ENCODE measurements around the gene IKBKG.
"Not testable (repeated sequence)": the region's sequence is repeated elsewhere in the genome, so short reads cannot be mapped to it uniquely, and the experiment has no call there.

The IKBKG gene

GRCh38 chrX:154547245-154548027, at the start of gene IKBKG:
TSS of gene IKBKG (plus strand) at chrX:154547620. CDS start at chrX:154552003, 4,383 bp downstream.
- H3K9me3 ChIP-seq (ENCODE audit: control insufficient read depth in 1 of 2, low read length in 2 of 2) = no peaks in the 10 kb centered on the region
- peaks cover 0 to 3% of the 10 kb centered on the region in 2 donors for H3K36me3 ChIP-seq (ENCODE audit: control insufficient read depth in 1 of 2, insufficient read depth in 2 of 2, low read length in 2 of 2)
- H3K27ac ChIP-seq (ENCODE audit: low read length) = peak within 1 kb of the TSS; percentile 93
- peaks cover 0 to 19% of the 10 kb centered on the region in 2 donors for H3K4me1 ChIP-seq (ENCODE audit: control insufficient read depth in 1 of 2, insufficient read depth in 2 of 2, low read length in 2 of 2)
- no peaks in the 10 kb centered on the region for H3K27me3 ChIP-seq (ENCODE audit: low read depth, low read length)
- H3K4me3 ChIP-seq (ENCODE audit: low read depth in 1 of 2, low read length in 2 of 2) = peak within 1 kb of the TSS; percentile 83 to 85

GRCh38 chrX:154501423-154501822, 46.0 kb upstream of the IKBKG start:
- not testable (repeated sequence) for H3K27ac ChIP-seq (ENCODE audit: low read length); H3K4me1 ChIP-seq (ENCODE audit: control insufficient read depth in 1 of 2, insufficient read depth in 2 of 2, low read length in 2 of 2); H3K27me3 ChIP-seq (ENCODE audit: low read depth, low read length); H3K9me3 ChIP-seq (ENCODE audit: control insufficient read depth in 1 of 2, low read length in 2 of 2); H3K4me3 ChIP-seq (ENCODE audit: low read depth in 1 of 2, low read length in 2 of 2)
- H3K36me3 ChIP-seq (ENCODE audit: control insufficient read depth in 1 of 2, insufficient read depth in 2 of 2, low read length in 2 of 2) = peaks cover 0 to 15% of the 10 kb centered on the region in 2 donors

GRCh38 chrX:154502098-154502497, 45.3 kb upstream of the IKBKG start:
- Histone ChIP-seq H3K9me3 (ENCODE audit: control insufficient read depth in 1 of 2, low read length in 2 of 2) (no peaks in the 10 kb centered on the region), H3K27ac (ENCODE audit: low read length) (no peak overlapping the region), H3K36me3 (ENCODE audit: control insufficient read depth in 1 of 2, insufficient read depth in 2 of 2, low read length in 2 of 2) (peaks cover 0 to 21% of the 10 kb centered on the region in 2 donors), H3K27me3 (ENCODE audit: low read depth, low read length) (no peaks in the 10 kb centered on the region), H3K4me3 (ENCODE audit: low read depth in 1 of 2, low read length in 2 of 2) (no peak overlapping the region), H3K4me1 (ENCODE audit: control insufficient read depth in 1 of 2, insufficient read depth in 2 of 2, low read length in 2 of 2) (no peaks in the 10 kb centered on the region)

GRCh38 chrX:154502989-154503388, 44.4 kb upstream of the IKBKG start:
- no peaks in the 10 kb centered on the region for H3K27me3 ChIP-seq (ENCODE audit: low read depth, low read length)
- H3K4me1 ChIP-seq (ENCODE audit: control insufficient read depth in 1 of 2, insufficient read depth in 2 of 2, low read length in 2 of 2) = no peaks in the 10 kb centered on the region
- no peak overlapping the region for H3K27ac ChIP-seq (ENCODE audit: low read length)
- no peak overlapping the region for H3K4me3 ChIP-seq (ENCODE audit: low read depth in 1 of 2, low read length in 2 of 2)
- no peaks in the 10 kb centered on the region for H3K9me3 ChIP-seq (ENCODE audit: control insufficient read depth in 1 of 2, low read length in 2 of 2)
- peaks cover 0 to 28% of the 10 kb centered on the region in 2 donors for H3K36me3 ChIP-seq (ENCODE audit: control insufficient read depth in 1 of 2, insufficient read depth in 2 of 2, low read length in 2 of 2)

- Histone ChIP-seq H3K27me3 (ENCODE audit: low read depth, low read length) (no peaks in the 10 kb centered on the region), H3K27ac (ENCODE audit: low read length) (no peak overlapping the region), H3K36me3 (ENCODE audit: control insufficient read depth in 1 of 2, insufficient read depth in 2 of 2, low read length in 2 of 2) (peaks cover 0 to 37% of the 10 kb centered on the region in 2 donors)
These were observed 41.7 kb upstream of the IKBKG start for GRCh38 chrX:154505734-154506133.

GRCh38 chrX:154506483-154507332, 40.7 kb upstream of the IKBKG start:
- Histone ChIP-seq H3K4me1 (ENCODE audit: control insufficient read depth in 1 of 2, insufficient read depth in 2 of 2, low read length in 2 of 2) (no peaks in the 10 kb centered on the region), H3K36me3 (ENCODE audit: control insufficient read depth in 1 of 2, insufficient read depth in 2 of 2, low read length in 2 of 2) (peaks cover 0 to 37% of the 10 kb centered on the region in 2 donors), H3K27me3 (ENCODE audit: low read depth, low read length) (no peaks in the 10 kb centered on the region), H3K9me3 (ENCODE audit: control insufficient read depth in 1 of 2, low read length in 2 of 2) (no peaks in the 10 kb centered on the region), H3K4me3 (ENCODE audit: low read depth in 1 of 2, low read length in 2 of 2) (no peak overlapping the region), H3K27ac (ENCODE audit: low read length) (no peak overlapping the region)

More at GRCh38 chrX:154505734-154506133, 41.7 kb upstream of the IKBKG start:
- Histone ChIP-seq H3K9me3 (ENCODE audit: control insufficient read depth in 1 of 2, low read length in 2 of 2) (no peaks in the 10 kb centered on the region), H3K4me3 (ENCODE audit: low read depth in 1 of 2, low read length in 2 of 2) (no peak overlapping the region), H3K4me1 (ENCODE audit: control insufficient read depth in 1 of 2, insufficient read depth in 2 of 2, low read length in 2 of 2) (no peaks in the 10 kb centered on the region)

- H3K27me3 ChIP-seq (ENCODE audit: low read depth, low read length) = no peaks in the 10 kb centered on the region
- peaks cover 0 to 43% of the 10 kb centered on the region in 2 donors for H3K36me3 ChIP-seq (ENCODE audit: control insufficient read depth in 1 of 2, insufficient read depth in 2 of 2, low read length in 2 of 2)
- no peaks in the 10 kb centered on the region for H3K4me1 ChIP-seq (ENCODE audit: control insufficient read depth in 1 of 2, insufficient read depth in 2 of 2, low read length in 2 of 2)
- no peak overlapping the region for H3K4me3 ChIP-seq (ENCODE audit: low read depth in 1 of 2, low read length in 2 of 2)
- H3K27ac ChIP-seq (ENCODE audit: low read length) = no peak overlapping the region
- no peaks in the 10 kb centered on the region for H3K9me3 ChIP-seq (ENCODE audit: control insufficient read depth in 1 of 2, low read length in 2 of 2)
These were observed 39.6 kb upstream of the IKBKG start for GRCh38 chrX:154507673-154508383.

- no peaks in the 10 kb centered on the region for H3K9me3 ChIP-seq (ENCODE audit: control insufficient read depth in 1 of 2, low read length in 2 of 2)
- no peaks in the 10 kb centered on the region for H3K27me3 ChIP-seq (ENCODE audit: low read depth, low read length)
- H3K4me3 ChIP-seq (ENCODE audit: low read depth in 1 of 2, low read length in 2 of 2) = no peak overlapping the region
- H3K27ac ChIP-seq (ENCODE audit: low read length) = no peak overlapping the region
- no peaks in the 10 kb centered on the region for H3K4me1 ChIP-seq (ENCODE audit: control insufficient read depth in 1 of 2, insufficient read depth in 2 of 2, low read length in 2 of 2)
- peaks cover 0 to 44% of the 10 kb centered on the region in 2 donors for H3K36me3 ChIP-seq (ENCODE audit: control insufficient read depth in 1 of 2, insufficient read depth in 2 of 2, low read length in 2 of 2)
These were observed 39.1 kb upstream of the IKBKG start for GRCh38 chrX:154508384-154508745.

GRCh38 chrX:154509455-154509854, 38.0 kb upstream of the IKBKG start:
- Histone ChIP-seq H3K27me3 (ENCODE audit: low read depth, low read length) (no peaks in the 10 kb centered on the region), H3K4me3 (ENCODE audit: low read depth in 1 of 2, low read length in 2 of 2) (no peak overlapping the region), H3K27ac (ENCODE audit: low read length) (no peak overlapping the region), H3K36me3 (ENCODE audit: control insufficient read depth in 1 of 2, insufficient read depth in 2 of 2, low read length in 2 of 2) (peaks cover 0 to 44% of the 10 kb centered on the region in 2 donors), H3K4me1 (ENCODE audit: control insufficient read depth in 1 of 2, insufficient read depth in 2 of 2, low read length in 2 of 2) (no peaks in the 10 kb centered on the region), H3K9me3 (ENCODE audit: control insufficient read depth in 1 of 2, low read length in 2 of 2) (no peaks in the 10 kb centered on the region)

- H3K9me3 ChIP-seq (ENCODE audit: control insufficient read depth in 1 of 2, low read length in 2 of 2) = no peaks in the 10 kb centered on the region
- peaks cover 0 to 26% of the 10 kb centered on the region in 2 donors for H3K36me3 ChIP-seq (ENCODE audit: control insufficient read depth in 1 of 2, insufficient read depth in 2 of 2, low read length in 2 of 2)
- no peaks in the 10 kb centered on the region for H3K4me1 ChIP-seq (ENCODE audit: control insufficient read depth in 1 of 2, insufficient read depth in 2 of 2, low read length in 2 of 2)
- H3K27ac ChIP-seq (ENCODE audit: low read length) = no peak overlapping the region
- no peak overlapping the region for H3K4me3 ChIP-seq (ENCODE audit: low read depth in 1 of 2, low read length in 2 of 2)
- H3K27me3 ChIP-seq (ENCODE audit: low read depth, low read length) = no peaks in the 10 kb centered on the region
These were observed 35.7 kb upstream of the IKBKG start for GRCh38 chrX:154511761-154512160.
